OCI-LY1 (cell line): ENCODE results near the gene TMC2.

ENCODE experiments used
- CTCF ChIP-seq: fragments of 200-600 bp; sonication (generic), shearing (Covaris generic); IDR thresholded peaks from 2 replicates; pipeline ENCODE4 v1.5.1; 2017; ENCODE audit warnings: mild to moderate bottlenecking, antibody characterized with exemption, low read length, moderate library complexity, mixed read lengths
- EZH2 ChIP-seq: fragments of 200-600 bp; sonication (generic), shearing (Covaris generic); IDR thresholded peaks from 2 replicates; pipeline ENCODE4 v1.8.0; 2017; ENCODE audit warnings: borderline replicate concordance, mixed run types, mild to moderate bottlenecking, antibody characterized with exemption, low read length, moderate library complexity, mixed read lengths

DNA sequence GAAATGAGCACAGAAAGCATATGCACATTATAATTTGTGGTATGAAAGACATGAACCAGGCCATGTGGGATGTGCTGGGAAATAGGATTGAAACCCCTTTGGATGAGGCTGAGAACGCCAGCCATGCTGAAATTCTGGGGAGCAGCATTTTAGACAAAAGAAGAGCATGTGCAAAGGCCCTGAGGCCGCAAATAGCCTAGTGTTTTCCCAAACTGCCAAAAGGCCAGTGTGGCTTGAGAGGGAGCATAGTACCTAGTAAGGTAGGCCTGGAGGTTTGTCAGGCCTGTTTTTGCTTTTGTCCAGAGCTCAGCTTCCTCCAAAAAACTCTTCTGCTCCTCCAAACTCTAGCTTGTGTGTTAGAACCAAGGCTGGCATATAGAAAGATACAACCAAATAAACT is 58.7 kb downstream of the TMC2 start:
- no peak for TF ChIP-seq CTCF
- TF ChIP-seq EZH2: no peak
